Endothelial cell of umbilical vein (primary cell): ENCODE data around the gene ZNF362. TPM values are rescaled to one million over a fixed set of nuclear protein-coding genes. Genes with fewer than 3 reads are reported as not detected.

ENCODE experiments used
- BruUV-seq: library from RNA; stranded (reverse); fragments of 400-500 nt; replicated peaks from 2 replicates; lab custom pipeline; 2021; lab: Mats Ljungman, UMichigan
- CTCF ChIA-PET: fragments of 300-600, 350-600 bp; sonication (Branson Sonifier 250); formaldehyde crosslinking; loops from one replicate; lab custom pipeline; 2021; ENCODE audit warnings: antibody characterized with exemption, inconsistent platforms; lab: Charles Lee
- POLR2A ChIA-PET: fragments of 300-600, 350-600 bp; sonication (Branson Sonifier 250); formaldehyde crosslinking; loops from one replicate; lab custom pipeline; 2021; ENCODE audit warnings: antibody characterized with exemption, inconsistent platforms; lab: Charles Lee
- DNase-seq: peaks from one replicate; pipeline ENCODE4 v3.0.0-alpha.2; 2011; ENCODE audit warnings: low read depth, low spot score
- FAIRE-seq: peaks from 2 replicates; lab custom pipeline; 2011; peaks lifted over from hg19 to GRCh38; lab: Jason Lieb, UNC
- H2AFZ ChIP-seq: 2 replicates; pipeline ENCODE4 v1.6.0; 2012; ENCODE audit warnings: low read depth, low read length, control low read depth, inconsistent platforms
- H3K27ac ChIP-seq: 2 replicates; pipeline ENCODE4 v1.5.1; 2011; ENCODE audit warnings: low read depth, mild to moderate bottlenecking, control low read depth, low read length, moderate library complexity; ENCODE audit not compliant: insufficient read depth
- H3K27me3 ChIP-seq, 2 experiments: 2 replicates each; pipeline versions ENCODE4 v1.6.0 to v1.6.1; 2011; ENCODE audit warnings: low read length in 2 of 2, mixed read lengths in 1 of 2; ENCODE audit not compliant: control insufficient read depth in 2 of 2, insufficient read depth in 2 of 2
- H3K36me3 ChIP-seq, 2 experiments: 2 replicates in 1 of 2; 3 replicates in 1 of 2; pipeline ENCODE4 v1.5.1; 2011; ENCODE audit warnings: low read length in 2 of 2, mild to moderate bottlenecking in 1 of 2, moderate library complexity in 1 of 2; ENCODE audit not compliant: control insufficient read depth in 2 of 2, insufficient read depth in 2 of 2; ENCODE audit errors: extremely low read depth in 1 of 2
- H3K4me1 ChIP-seq: 3 replicates; pipeline ENCODE4 v1.5.1; 2011; ENCODE audit warnings: mild to moderate bottlenecking, low read length; ENCODE audit not compliant: control insufficient read depth, insufficient read depth; ENCODE audit errors: extremely low read depth
- H3K4me2 ChIP-seq: 2 replicates; pipeline ENCODE4 v1.6.1; 2011; ENCODE audit warnings: low read length, control low read depth, mixed read lengths; ENCODE audit not compliant: insufficient read depth
- H3K4me3 ChIP-seq, 3 experiments: fragments of 200-600 bp in 1 of 3; sonication (generic), shearing (Covaris generic) in 1 of 3; replicated peaks in 1 of 3; 2 replicates each; pipeline ENCODE4 v1.5.1; 2011 to 2016; ENCODE audit warnings: control low read depth in 3 of 3, low read length in 3 of 3, mild to moderate bottlenecking in 2 of 3, inconsistent platforms in 1 of 3, low read depth in 1 of 3, moderate library complexity in 1 of 3; ENCODE audit not compliant: insufficient read depth in 1 of 3
- H3K79me2 ChIP-seq: 2 replicates; pipeline ENCODE4 v1.6.0; 2012; ENCODE audit warnings: low read length, inconsistent platforms; ENCODE audit not compliant: control insufficient read depth, insufficient read depth
- H3K9ac ChIP-seq: replicated peaks from 2 replicates; pipeline ENCODE3; 2011; ENCODE audit warnings: low read length, control low read depth; ENCODE audit not compliant: insufficient read depth; ENCODE audit errors: extremely low read depth
- H3K9me1 ChIP-seq: replicated peaks from 3 replicates; pipeline ENCODE4 v1.6.0; 2011; ENCODE audit warnings: mild to moderate bottlenecking, low read length; ENCODE audit not compliant: control insufficient read depth, insufficient read depth; ENCODE audit errors: extremely low read depth
- H3K9me3 ChIP-seq: replicated peaks from 2 replicates; pipeline ENCODE4 v1.5.1; 2012; ENCODE audit warnings: low read length, inconsistent platforms; ENCODE audit not compliant: control insufficient read depth, insufficient read depth
- H4K20me1 ChIP-seq: replicated peaks from 2 replicates; pipeline ENCODE3; 2011; ENCODE audit warnings: mild to moderate bottlenecking, low read length; ENCODE audit not compliant: control insufficient read depth, insufficient read depth; ENCODE audit errors: extremely low read depth
- EZH2 ChIP-seq: IDR thresholded peaks from 2 replicates; pipeline ENCODE4 v1.6.1; 2012; ENCODE audit warnings: borderline replicate concordance, low read depth, mild to moderate bottlenecking, moderate library complexity, low read length, inconsistent platforms; ENCODE audit not compliant: severe bottlenecking
- FOS ChIP-seq: IDR thresholded peaks from 2 replicates; pipeline ENCODE4 v1.6.1; 2011; ENCODE audit warnings: mild to moderate bottlenecking, low read length, moderate library complexity, borderline replicate concordance; ENCODE audit not compliant: insufficient read depth
- GATA2 ChIP-seq: IDR thresholded peaks from 2 replicates; pipeline ENCODE4 v1.7.0; 2011; ENCODE audit warnings: low read depth, mild to moderate bottlenecking, moderate library complexity, mixed read lengths, low read length; ENCODE audit not compliant: insufficient read length, insufficient read depth
- JUN ChIP-seq: IDR thresholded peaks from 2 replicates; pipeline ENCODE4 v1.6.1; 2011; ENCODE audit warnings: borderline replicate concordance, low read depth; ENCODE audit not compliant: insufficient read length, insufficient read depth
- MYC ChIP-seq: IDR thresholded peaks from one replicate; pipeline ENCODE4 v1.6.1; 2011; ENCODE audit warnings: mild to moderate bottlenecking, low read depth, low read length
- POLR2A ChIP-seq: IDR thresholded peaks from 2 replicates; pipeline ENCODE4 v1.6.1; 2012; ENCODE audit warnings: low read depth, mild to moderate bottlenecking, control low read depth, low read length
- POLR2AphosphoS5 ChIP-seq: IDR thresholded peaks from 2 replicates; pipeline ENCODE4 v1.6.1; 2012; ENCODE audit warnings: low read depth, mild to moderate bottlenecking, control low read depth, low read length, moderate library complexity; ENCODE audit not compliant: insufficient read depth
- dilution Hi-C: fragments of 300-500 bp; cut with MboI; formaldehyde crosslinking; loops from one replicate; pipeline ENCODE4 v1.15.0; 2019; ENCODE audit warnings: low sequenced_read_pairs; ENCODE audit not compliant: extremely low pct_ligation_motif_present
- intact Hi-C: fragments of 100-400 bp; cut with micrococcal nuclease; formaldehyde crosslinking; loops from one replicate; pipeline ENCODE4 v1.10.0; 2022
- polyA plus RNA-seq, 4 experiments: library from polyadenylated mRNA; depleted of rRNA in 3 of 4; stranded (reverse) in 3 of 4; unstranded in 1 of 4; fragments of >200 nt; gene quantifications; 2 replicates each; pipeline versions ENCODE4 v1.2.1 to v1.2.3, GENCODE V29; 2011 to 2012; ENCODE audit warnings: missing spikeins in 1 of 4
- total RNA-seq: library from RNA; stranded (reverse); gene quantifications from 2 replicates; pipeline ENCODE4 v1.2.3, GENCODE V29; 2021
- TF ChIP-seq, protein P1 (sequence below): IDR thresholded peaks from 2 replicates; pipeline ENCODE4 v1.6.1; 2011; ENCODE audit not compliant: insufficient read depth, insufficient read length
- TF ChIP-seq, protein P2 (sequence below), 2 donors: IDR thresholded peaks; 1 replicate in 1 of 2; 2 replicates in 1 of 2; pipeline ENCODE4 v1.5.1; 2011; ENCODE audit warnings: low read length in 2 of 2, mild to moderate bottlenecking in 2 of 2, moderate library complexity in 2 of 2, control low read depth in 1 of 2, inconsistent platforms in 1 of 2, low read depth in 1 of 2; ENCODE audit not compliant: insufficient read depth in 1 of 2; ENCODE audit errors: extremely low read depth in 1 of 2

The ZNF362 gene
- total and polyA plus RNA-seq, 2 donors (not counting 3 experiments of a cell fraction or from before 2014, with no cell fraction given), result 28.4 to 35.3 TPM

DNA sequence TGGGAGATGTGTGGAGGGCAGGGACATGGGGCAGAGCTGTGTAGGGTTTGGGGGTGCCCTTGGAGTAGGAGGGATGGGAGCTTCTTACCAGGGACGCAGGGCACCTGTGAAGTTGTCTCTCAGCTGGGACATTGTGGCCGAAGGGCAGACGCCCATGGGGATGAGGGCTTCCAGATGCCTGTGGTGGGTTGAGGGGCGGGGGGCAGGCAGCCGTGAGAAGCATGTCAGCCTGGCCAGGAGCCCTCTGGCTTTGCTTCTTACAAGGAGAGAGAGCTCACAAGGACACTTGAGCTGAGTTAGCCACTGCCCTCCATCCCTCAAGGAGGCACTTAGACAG lies 56.1 kb downstream of the ZNF362 start:
- no peaks in the 10 kb centered on the region for H3K9me3 ChIP-seq
- ChIA-PET CTCF (interaction anchor here (0.9 to 2.6 kb wide), 3 partner anchors 9 to 175 kb away, joined by 3 to 14 read pairs (median 3); no protein-coding TSS in a partner anchor), POLR2A (no interaction called here)
- H2AFZ ChIP-seq, result no peak overlapping the region
- H3K27me3 ChIP-seq, result no peaks in the 10 kb centered on the region
- H3K36me3 ChIP-seq, result no peaks in the 10 kb centered on the region
- H3K4me3 ChIP-seq, result no peak overlapping the region
- no peaks in the 10 kb centered on the region for H4K20me1 ChIP-seq
- H3K4me1 ChIP-seq, result no peaks in the 10 kb centered on the region
- DNase-seq (no peak), FAIRE-seq (no peak)
- TF ChIP-seq, protein P1, sequence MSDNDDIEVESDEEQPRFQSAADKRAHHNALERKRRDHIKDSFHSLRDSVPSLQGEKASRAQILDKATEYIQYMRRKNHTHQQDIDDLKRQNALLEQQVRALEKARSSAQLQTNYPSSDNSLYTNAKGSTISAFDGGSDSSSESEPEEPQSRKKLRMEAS, result no peak
- TF ChIP-seq POLR2A (no peak), GATA2 (no peak), FOS (no peak), EZH2 (no peak), MYC (no peak), JUN (no peak), POLR2AphosphoS5 (no peak)
- TF ChIP-seq, protein P2, sequence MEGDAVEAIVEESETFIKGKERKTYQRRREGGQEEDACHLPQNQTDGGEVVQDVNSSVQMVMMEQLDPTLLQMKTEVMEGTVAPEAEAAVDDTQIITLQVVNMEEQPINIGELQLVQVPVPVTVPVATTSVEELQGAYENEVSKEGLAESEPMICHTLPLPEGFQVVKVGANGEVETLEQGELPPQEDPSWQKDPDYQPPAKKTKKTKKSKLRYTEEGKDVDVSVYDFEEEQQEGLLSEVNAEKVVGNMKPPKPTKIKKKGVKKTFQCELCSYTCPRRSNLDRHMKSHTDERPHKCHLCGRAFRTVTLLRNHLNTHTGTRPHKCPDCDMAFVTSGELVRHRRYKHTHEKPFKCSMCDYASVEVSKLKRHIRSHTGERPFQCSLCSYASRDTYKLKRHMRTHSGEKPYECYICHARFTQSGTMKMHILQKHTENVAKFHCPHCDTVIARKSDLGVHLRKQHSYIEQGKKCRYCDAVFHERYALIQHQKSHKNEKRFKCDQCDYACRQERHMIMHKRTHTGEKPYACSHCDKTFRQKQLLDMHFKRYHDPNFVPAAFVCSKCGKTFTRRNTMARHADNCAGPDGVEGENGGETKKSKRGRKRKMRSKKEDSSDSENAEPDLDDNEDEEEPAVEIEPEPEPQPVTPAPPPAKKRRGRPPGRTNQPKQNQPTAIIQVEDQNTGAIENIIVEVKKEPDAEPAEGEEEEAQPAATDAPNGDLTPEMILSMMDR (IDR thresholded peaks at IDR 0.05; ENCODE audit: extremely low read depth in 1 of 2, insufficient read depth in 1 of 2, low read depth in 1 of 2, low read length in 2 of 2), result no peak
- dilution Hi-C loops, result no loop called here
- no TSS peak for BruUV-seq
- H3K79me2 ChIP-seq, result no peaks in the 10 kb centered on the region
- no peaks in the 10 kb centered on the region for H3K9me1 ChIP-seq
- no peak overlapping the region for H3K27ac ChIP-seq
- no peak overlapping the region for H3K9ac ChIP-seq
- intact Hi-C loops, result no loop called here
- no peak overlapping the region for H3K4me2 ChIP-seq
